ENCODE results near the gene GFY.

GFY gene

GRCh38 chr19:49428547-49429451 lies 3.6 kb downstream of the GFY start:
- DNase-seq (ENCODE audit: low read depth in 2 of 2) = no peak

GRCh38 chr19:49430172-49430677 lies 5.0 kb downstream of the GFY start:
- no peak for DNase-seq (ENCODE audit: low read depth in 2 of 2)

GRCh38 chr19:49430678-49431329 lies 5.6 kb downstream of the GFY start:
- DNase-seq (ENCODE audit: low read depth in 2 of 2) = no peak

- no peak for DNase-seq (ENCODE audit: low read depth in 2 of 2)
Measured at GRCh38 chr19:49431330-49431749, 6.2 kb downstream of the GFY start.

- no peak for DNase-seq (ENCODE audit: low read depth in 2 of 2)
Measured at GRCh38 chr19:49432141-49433073, 7.2 kb downstream of the GFY start.

- no peak for DNase-seq (ENCODE audit: low read depth in 2 of 2)
Measured at GRCh38 chr19:49433240-49433901, 8.2 kb downstream of the GFY start.

GRCh38 chr19:49434907-49435583 lies 9.9 kb downstream of the GFY start:
- DNase-seq (ENCODE audit: low read depth in 2 of 2) = no peak

GRCh38 chr19:49435670-49436069 lies 10.5 kb downstream of the GFY start:
- DNase-seq (ENCODE audit: low read depth in 2 of 2) = no peak

GRCh38 chr19:49436381-49437017 lies 11.3 kb downstream of the GFY start:
- DNase-seq (ENCODE audit: low read depth in 2 of 2) = peak in 1 of 2 donors; percentile 41

GRCh38 chr19:49437231-49437630 lies 12.0 kb downstream of the GFY start:
- no peak for DNase-seq (ENCODE audit: low read depth in 2 of 2)

GRCh38 chr19:49438261-49438660 lies 13.1 kb downstream of the GFY start:
- DNase-seq (ENCODE audit: low read depth in 2 of 2) = no peak

- no peak for DNase-seq (ENCODE audit: low read depth in 2 of 2)
Measured at GRCh38 chr19:49439836-49440235, 14.6 kb downstream of the GFY start.

- no peak for DNase-seq (ENCODE audit: low read depth in 2 of 2)
Measured at GRCh38 chr19:49440439-49441209, 15.4 kb downstream of the GFY start.

- DNase-seq (ENCODE audit: low read depth in 2 of 2) = no peak
Measured at GRCh38 chr19:49441210-49441959, 16.2 kb downstream of the GFY start, which contains the start of gene SLC17A7. TSS of gene SLC17A7 (minus strand) at chr19:49441527. CDS start at chr19:49441379, 148 bp downstream.

- no peak for DNase-seq (ENCODE audit: low read depth in 2 of 2)
Measured at GRCh38 chr19:49441960-49442350, 16.8 kb downstream of the GFY start.

GRCh38 chr19:49442354-49442753 lies 17.2 kb downstream of the GFY start:
- no peak for DNase-seq (ENCODE audit: low read depth in 2 of 2)

- DNase-seq (ENCODE audit: low read depth in 2 of 2) = peak in 1 of 2 donors; percentile 39
Measured at GRCh38 chr19:49442771-49443365, 17.7 kb downstream of the GFY start.
